GM19023 (cell line): Measurements from ENCODE around the gene KRTAP10-1.
"Not testable (repeated sequence)": the region's sequence is repeated elsewhere in the genome, so short reads cannot be mapped to it uniquely, and the experiment has no call there.

ENCODE experiments used
- ATAC-seq: cut with Tn5 transposase; IDR thresholded peaks from one replicate; pipeline ENCODE4 v1.9.1; 2021; ENCODE audit warnings: mild to moderate bottlenecking, moderate library complexity; ENCODE audit not compliant: unreplicated experiment

KRTAP10-1 gene, protein sequence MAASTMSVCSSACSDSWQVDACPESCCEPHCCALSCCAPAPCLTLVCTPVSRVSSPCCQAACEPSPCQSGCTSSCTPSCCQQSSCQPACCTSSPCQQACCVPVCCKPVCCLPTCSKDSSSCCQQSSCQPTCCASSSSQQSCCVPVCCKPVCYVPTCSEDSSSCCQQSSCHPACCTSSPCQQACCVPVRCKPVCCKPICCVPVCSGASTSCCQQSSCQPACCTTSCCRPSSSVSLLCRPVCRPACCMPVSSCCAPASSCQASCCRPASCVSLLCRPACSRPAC

DNA sequence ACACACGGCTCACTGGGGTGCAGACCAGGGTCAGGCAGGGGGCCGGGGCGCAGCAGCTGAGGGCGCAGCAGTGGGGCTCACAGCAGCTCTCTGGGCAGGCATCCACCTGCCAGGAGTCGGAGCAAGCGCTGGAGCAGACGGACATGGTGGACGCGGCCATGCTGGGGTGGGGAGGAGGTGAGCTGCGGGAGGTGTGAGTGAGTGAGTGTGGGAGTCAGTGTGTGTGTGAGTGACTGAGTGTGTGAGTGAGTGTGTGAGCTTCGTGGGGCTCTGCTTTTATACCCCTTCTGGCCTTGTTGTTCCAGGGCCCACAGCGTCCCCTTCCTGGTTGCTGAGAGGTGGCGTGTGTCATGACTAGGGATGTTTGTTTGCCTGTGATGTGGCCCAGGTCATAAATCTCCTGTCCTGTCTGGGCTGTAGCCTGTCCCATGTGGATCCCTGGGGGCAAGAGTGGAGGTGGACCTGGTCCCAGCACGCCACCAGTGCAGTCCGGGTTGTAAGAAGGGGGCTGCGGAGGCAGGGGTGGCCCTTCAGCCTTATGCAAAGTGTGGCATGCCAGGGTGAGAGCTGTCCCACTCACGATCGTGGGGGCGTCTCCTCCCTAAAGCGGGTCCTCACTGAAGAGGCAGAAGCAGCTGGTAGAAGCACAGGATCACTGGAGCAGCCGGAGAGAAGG lies at the start of gene KRTAP10-1:
KRTAP10-1 (minus strand) TSS at position 205 of the 676 bp plus-strand sequence; CDS start at position 160, 45 bp downstream.
- no peak for ATAC-seq

DNA sequence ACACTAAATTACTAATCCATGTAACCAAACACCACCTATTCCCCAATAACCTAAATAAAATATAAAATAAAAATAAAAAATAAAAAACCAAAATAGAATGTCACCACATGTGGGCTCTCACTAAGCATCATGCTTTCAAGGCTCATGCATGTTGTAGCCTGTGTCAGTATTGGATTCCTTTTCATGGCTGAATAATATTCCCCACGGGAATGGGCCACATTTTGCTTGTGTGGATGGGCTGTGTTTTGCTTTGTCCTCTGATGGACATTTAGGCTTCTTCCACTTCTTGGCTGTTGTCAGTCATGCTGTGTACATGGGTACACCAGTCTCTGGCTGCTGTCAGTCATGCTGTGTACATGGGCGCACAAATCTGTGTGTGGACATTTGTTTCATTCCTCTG lies 49.1 kb upstream of the KRTAP10-1 start:
- ATAC-seq: no peak

DNA sequence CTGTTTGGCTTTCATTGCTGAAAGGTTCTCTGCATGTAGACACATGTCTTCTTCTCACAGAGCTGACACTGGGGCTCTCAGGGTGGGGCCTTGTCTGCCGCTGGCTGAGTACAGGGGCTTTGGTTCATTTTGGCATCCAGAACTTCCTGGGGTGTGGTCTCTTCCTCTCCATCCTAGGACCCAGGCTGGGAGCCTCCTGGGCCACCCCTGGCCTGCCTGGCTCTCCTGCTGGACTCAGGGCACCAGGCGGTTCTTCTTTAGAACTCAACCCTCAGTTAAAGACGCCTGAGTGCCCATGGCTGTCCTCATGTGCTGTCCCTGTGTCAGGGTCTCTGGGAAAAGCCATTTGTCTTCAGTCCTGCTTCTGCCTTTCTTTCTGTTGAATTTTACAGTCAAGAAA lies 45.9 kb upstream of the KRTAP10-1 start:
- ATAC-seq: no peak

DNA sequence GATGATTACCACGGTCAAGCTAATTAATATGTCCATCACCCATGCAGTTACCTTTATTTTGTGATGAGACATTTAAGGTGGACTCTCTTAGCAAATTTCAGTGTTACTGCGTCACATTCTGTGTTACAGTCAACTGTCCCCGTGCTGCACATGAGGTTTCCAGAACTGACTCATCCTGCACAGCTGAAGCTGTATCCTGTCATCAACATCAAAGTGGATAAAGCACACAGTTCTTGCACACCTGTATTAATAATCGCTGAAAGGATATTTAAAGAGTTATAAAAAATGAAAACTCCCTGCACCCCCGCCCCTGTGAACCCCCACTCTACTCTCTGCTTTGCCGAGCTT lies 43.8 kb upstream of the KRTAP10-1 start:
- ATAC-seq: no peak

DNA sequence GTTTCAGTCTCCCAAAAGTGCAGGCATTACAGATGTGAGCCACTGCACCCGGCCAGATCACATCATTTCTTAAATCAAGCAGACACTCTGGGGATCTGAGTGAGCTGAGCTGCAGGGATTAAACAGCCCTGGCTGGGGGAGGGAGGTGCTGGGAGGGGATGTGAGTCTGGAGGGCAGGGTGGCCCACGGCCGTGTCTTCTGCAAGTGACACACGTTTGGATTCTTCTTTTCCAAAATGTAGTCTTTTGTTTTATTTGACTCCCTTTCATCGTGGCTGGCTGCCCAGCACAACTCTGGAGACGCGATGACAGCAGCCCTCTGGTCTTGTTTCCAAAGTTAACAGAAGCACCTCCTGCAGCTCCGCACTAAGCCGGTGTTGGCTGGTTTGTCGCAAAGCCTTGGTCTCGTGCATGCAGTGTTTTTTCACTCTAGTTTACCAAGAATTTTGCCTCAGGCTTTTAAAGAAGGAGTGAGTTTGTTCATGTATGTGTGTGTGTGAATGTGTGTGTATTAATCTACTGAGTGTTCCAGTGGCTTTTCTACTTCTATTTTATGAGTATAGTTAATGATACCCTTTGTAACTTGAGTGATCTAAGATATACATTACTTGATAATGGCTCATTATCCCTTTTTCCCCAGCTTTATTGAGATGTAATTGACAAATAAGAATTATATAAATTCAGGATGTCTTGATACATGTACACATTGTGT lies 43.2 kb upstream of the KRTAP10-1 start:
- no peak for ATAC-seq

DNA sequence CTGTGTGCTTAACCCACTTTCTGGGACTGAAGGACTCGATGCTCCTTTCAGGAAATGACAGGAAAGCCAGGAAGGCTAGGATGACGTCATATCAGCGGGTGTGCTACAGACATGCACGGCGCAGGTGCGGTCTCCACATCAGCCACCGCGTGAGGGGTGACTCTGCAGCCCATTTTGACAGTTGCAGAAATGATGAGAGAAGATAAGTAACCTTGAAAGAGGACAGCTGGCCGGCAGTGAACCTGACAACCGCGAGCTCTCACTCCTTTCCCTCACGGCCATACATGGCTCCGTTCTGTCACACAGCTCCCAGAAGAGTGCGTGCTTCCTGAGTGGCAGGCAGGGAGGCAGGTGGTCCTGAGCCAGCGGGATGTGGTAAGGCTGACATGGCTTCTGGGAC lies 42.1 kb upstream of the KRTAP10-1 start:
- no peak for ATAC-seq

DNA sequence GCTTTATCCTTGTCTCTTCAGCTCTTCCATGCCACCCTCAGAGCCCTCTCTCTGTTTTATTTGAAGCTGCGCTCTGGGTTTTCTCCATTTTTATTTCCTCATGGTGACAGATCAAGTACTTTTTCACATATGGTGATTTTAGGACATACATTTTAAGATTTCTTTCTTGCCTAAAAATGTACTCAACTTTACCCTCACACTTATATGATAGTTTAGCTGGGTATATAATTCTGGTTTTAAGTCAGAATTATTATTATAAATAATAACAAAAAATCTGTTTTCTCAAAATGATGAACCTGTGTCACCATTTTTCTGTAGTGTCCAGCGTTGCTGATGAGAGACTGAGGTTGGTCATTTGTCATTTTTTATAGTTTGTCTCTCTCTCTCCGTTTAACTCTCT lies 41.2 kb upstream of the KRTAP10-1 start:
- no peak for ATAC-seq

DNA sequence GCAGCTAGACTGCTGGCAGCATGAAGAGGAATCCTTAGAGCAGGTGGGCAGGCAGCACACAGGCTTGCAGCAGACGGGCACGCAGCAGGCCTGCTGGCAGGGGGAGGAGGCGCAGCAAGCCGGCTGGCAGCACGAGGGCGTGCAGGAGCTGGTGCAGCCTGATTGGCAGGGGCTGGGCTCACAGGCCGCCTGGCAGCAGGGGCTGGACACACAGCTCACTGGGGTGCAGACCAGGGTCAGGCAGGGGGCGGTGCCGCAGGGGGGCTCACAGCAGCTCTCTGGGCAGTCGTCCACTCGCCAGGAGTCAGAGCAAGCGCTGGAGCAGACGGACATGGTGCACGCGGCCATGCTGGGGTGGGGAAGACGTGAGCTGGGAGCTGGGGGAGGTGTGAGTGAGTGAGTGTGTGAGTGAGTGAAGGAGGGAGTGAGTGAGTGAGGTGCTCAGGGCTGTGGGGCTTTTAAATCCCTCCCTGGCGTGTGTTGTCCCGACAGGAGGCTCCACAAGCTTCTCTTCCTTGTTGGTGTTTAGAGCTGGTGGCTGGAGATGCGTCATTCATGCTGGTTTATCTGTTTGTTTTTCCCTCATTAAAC lies 40.3 kb upstream of the KRTAP10-1 start, which contains the start of gene KRTAP10-5:
KRTAP10-5 (minus strand) TSS at position 374 of the 591 bp plus-strand sequence; CDS start at position 348, 26 bp downstream.
- ATAC-seq: not testable (repeated sequence)

DNA sequence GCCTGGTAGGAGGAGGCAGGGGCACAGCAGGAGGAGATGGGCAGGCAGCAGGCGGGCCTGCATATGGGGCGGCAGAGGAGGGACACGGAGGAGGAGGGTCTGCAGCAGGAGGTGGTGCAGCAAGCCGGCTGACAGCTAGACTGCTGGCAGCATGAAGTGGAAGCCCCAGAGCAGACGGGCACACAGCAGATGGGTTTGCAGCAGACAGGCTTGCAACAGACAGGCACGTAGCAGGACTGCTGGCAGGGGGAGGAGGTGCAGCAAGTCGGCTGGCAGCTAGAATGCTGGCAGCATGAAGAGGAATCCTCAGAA lies 39.8 kb upstream of the KRTAP10-1 start:
- no peak for ATAC-seq

DNA sequence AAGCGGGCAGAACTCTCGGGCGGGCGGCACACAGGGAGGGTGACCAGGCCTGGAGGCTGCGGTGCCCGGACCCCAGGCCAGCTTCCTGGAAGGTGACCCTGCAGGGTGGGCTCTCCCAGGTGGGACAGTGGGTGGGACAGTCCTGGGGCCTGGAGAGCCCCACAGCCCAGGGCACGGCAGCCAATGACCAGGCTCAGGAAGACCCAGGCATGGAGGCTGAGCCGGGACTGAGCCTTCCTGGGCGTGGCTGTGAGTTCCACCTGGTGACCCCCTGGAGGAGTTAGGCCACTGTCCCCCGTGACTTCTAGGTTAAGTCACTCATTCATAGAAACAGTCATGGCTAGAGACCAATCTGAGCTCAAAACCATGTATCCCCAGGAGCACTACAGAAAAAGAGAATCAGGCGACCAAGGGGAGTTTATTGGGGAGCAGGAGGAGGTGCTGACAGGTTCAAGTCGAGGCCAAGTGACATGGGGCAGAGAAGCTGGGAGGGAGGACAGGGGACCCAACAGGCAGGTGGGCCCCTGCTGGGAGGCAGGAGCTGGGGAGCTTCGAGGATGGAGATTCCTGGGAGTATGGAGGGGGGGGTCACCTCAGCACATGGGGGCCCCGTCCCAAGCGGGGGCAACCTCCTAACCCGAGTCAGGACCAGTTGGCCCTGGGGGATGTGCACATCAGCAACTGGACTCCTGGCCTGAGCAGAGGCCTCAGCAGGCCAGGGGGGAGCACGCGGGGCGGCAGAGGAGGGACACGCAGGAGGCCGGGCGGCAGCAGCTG lies 39.2 kb upstream of the KRTAP10-1 start:
- no peak for ATAC-seq

DNA sequence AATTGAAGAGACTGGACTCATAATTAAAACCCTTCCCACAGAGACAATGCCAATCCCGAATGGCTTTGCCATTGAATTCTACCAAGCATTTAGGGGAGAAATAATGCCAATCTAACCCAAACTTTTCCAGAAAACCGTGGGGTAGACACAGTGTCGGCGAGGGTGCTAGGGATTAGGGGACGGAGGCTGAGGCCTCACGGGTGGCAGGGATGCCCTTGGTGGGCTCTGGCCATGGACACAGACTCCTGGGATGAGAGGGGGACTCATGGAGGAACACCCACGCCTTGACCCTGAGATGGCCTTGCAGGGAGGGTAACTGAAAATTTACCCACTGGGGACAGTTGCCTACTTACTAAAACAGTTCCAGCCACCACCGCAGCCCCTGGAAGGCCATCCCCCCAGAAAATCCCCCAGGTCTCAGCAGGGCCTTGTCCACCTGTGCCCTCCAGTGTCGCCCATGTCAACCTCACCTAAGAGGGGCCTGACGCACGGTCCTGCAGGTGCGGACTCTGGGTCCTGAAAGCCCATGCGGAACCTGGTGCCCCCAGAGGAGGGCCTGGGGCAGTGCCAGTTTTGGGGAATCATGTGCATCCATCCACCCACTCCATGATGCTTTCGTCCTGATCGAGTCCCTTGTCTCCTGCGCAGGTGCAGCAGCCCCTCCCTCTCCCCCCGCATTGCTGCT lies 38.5 kb upstream of the KRTAP10-1 start:
- no peak for ATAC-seq

DNA sequence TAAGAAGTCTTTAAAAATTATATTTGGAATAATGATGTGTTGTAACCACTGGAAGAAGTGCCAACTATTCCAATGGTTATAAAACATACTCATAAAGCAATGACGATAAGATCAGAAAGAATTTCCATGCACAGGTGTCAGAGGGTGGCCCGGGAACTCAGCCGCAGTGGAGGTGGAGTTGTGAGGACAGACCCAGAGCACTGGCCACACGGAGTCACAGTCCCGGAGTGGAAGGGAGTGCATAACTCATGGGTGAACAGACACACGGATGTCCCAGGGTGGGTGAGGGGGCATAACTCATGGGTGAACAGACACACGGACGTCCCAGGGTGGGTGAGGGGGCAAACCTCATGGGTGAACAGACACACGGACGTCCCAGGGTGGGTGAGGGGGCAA lies 36.0 kb upstream of the KRTAP10-1 start:
- no peak for ATAC-seq

DNA sequence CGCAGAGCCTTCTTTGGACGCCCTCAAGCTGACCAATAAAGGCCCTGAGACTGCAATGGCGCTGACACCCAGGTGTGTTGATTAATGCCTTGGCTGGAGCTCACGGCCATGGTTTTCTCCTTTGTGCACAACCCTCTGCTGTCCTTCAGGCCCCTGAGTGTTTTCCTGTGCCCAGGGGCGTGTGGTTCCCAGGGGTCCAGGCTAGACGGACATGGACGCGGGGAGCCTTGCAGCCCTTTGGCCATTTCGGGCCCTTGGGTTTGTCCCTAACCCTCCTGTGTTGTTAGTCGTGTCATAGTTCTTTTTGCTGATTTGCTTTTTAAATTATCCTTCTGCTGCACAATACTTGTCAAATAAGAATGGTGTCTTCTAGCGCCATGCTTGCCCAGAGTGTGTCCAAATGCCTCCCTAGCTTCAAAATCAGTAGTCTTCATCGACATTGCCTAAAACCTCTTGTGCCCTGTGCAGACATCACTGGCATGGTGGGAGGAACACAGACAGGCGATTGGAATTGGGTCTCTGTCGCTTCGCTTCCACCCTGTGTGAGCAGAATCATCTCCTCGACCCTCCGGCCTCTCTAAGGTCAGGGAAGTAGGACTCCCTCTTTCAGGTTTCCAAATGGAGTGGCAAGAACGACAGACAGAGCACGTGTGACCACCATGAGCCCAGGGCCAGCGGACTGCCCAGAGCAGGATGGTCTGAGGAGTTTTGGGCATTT lies 35.5 kb upstream of the KRTAP10-1 start:
- ATAC-seq: no peak

DNA sequence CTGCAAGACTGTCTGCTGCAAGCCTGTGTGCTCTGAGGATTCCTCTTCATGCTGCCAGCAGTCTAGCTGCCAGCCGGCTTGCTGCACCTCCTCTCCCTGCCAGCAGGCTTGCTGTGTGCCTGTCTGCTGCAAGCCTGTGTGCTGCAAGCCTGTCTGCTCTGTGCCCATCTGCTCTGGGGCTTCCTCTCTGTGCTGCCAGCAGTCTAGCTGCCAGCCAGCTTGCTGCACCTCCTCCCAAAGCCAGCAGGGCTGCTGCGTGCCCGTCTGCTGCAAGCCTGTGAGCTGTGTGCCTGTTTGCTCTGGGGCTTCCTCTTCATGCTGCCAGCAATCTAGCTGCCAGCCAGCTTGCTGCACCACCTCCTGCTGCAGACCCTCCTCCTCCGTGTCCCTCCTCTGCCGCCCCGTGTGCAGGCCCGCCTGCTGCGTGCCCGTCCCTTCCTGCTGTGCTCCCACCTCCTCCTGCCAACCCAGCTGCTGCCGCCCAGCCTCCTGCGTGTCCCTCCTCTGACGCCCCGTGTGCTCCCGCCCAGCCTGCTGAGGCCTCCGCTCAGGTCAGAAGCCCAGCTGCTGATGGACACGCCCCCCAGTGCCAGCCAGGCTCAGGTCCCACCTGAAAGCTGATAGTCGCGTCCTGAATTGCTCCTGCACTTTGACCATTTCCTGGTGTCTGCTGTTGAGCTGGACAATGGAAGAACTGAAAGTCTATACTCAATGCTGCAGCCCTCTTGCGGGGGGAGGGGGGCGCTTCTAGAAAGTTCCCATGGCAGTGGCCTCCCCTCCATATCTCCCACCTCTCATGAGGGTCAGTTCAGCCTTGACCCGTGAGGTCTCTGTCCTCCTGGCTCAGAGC lies 34.7 kb upstream of the KRTAP10-1 start:
- ATAC-seq: no peak

DNA sequence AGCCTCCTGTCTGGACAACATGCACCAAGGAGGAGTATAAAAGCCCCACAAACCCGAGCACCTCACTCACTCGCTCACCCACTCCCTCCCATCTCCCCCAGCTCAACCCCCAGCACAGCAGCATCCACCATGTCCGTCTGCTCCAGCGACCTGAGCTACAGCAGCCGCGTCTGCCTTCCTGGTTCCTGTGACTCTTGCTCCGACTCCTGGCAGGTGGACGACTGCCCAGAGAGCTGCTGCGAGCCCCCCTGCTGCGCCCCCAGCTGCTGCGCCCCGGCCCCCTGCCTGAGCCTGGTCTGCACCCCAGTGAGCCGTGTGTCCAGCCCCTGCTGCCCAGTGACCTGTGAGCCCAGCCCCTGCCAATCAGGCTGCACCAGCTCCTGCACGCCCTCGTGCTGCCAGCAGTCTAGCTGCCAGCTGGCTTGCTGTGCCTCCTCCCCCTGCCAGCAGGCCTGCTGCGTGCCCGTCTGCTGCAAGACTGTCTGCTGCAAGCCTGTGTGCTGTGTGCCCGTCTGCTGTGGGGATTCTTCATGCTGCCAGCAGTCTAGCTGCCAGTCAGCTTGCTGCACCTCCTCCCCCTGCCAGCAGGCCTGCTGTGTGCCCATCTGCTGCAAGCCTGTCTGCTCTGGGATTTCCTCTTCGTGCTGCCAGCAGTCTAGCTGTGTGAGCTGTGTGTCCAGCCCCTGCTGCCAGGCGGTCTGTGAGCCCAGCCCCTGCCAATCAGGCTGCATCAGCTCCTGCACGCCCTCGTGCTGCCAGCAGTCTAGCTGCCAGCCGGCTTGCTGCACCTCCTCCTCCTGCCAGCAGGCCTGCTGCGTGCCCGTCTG lies 33.8 kb upstream of the KRTAP10-1 start, which contains the start of gene KRTAP10-4:
KRTAP10-4 (plus strand) TSS at position 100 of the 827 bp plus-strand sequence; CDS start at position 130, 30 bp downstream.
- ATAC-seq: not testable (repeated sequence)

DNA sequence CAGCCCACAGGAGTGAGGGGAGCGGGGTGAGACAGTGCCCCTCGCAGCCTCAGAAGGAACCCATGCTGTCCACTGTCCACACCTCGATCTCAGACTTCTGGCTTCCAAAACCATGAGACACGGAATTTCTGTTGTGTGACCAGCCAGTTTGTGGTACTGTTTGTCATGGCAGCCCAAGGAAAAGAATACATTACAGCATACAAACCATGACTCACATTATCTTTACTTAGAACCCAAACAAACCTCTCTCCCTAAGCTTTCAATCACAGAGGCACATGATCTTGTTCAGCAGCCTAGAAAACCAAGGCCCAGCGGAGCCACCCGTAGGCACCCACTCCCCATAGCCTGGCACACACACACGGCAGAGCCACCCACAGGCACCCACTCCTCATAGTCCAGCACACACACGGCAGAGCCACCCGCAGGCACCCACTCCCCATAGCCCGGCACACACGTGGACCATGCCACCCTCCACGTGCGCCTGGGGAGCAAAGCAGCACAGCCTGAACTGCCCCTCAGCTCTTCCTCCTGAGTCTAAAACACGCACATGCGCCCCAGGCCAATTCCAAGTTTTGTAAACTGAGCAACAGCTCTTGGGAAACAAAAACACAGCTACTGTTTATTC lies 33.1 kb upstream of the KRTAP10-1 start:
- ATAC-seq: no peak
